ENCODE results near the gene ZNF474.

DNA sequence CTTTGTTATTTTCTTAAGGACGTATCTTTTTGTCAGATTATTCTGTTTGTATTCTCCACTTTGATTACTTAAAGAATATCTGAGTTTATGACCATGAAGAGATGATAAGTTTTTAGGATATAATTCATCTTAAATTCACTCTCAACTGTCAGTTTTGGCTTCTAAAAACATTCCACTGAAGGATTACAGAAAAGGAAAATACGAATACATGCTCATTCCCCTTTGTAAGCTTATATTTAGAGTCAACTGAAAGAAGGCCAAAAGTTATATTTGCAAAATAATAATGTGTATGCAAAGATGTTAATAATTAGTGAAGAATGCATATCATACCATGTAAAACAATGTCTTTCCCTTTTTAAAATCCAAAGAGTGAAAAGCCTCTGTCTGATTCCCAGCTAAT lies 52.5 kb downstream of the ZNF474 start:
- TF ChIP-seq, protein P1, sequence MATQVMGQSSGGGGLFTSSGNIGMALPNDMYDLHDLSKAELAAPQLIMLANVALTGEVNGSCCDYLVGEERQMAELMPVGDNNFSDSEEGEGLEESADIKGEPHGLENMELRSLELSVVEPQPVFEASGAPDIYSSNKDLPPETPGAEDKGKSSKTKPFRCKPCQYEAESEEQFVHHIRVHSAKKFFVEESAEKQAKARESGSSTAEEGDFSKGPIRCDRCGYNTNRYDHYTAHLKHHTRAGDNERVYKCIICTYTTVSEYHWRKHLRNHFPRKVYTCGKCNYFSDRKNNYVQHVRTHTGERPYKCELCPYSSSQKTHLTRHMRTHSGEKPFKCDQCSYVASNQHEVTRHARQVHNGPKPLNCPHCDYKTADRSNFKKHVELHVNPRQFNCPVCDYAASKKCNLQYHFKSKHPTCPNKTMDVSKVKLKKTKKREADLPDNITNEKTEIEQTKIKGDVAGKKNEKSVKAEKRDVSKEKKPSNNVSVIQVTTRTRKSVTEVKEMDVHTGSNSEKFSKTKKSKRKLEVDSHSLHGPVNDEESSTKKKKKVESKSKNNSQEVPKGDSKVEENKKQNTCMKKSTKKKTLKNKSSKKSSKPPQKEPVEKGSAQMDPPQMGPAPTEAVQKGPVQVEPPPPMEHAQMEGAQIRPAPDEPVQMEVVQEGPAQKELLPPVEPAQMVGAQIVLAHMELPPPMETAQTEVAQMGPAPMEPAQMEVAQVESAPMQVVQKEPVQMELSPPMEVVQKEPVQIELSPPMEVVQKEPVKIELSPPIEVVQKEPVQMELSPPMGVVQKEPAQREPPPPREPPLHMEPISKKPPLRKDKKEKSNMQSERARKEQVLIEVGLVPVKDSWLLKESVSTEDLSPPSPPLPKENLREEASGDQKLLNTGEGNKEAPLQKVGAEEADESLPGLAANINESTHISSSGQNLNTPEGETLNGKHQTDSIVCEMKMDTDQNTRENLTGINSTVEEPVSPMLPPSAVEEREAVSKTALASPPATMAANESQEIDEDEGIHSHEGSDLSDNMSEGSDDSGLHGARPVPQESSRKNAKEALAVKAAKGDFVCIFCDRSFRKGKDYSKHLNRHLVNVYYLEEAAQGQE (IDR thresholded peaks at IDR 0.05; ENCODE audit: insufficient replicate concordance, low read depth): no peak
- TF ChIP-seq, protein P2, sequence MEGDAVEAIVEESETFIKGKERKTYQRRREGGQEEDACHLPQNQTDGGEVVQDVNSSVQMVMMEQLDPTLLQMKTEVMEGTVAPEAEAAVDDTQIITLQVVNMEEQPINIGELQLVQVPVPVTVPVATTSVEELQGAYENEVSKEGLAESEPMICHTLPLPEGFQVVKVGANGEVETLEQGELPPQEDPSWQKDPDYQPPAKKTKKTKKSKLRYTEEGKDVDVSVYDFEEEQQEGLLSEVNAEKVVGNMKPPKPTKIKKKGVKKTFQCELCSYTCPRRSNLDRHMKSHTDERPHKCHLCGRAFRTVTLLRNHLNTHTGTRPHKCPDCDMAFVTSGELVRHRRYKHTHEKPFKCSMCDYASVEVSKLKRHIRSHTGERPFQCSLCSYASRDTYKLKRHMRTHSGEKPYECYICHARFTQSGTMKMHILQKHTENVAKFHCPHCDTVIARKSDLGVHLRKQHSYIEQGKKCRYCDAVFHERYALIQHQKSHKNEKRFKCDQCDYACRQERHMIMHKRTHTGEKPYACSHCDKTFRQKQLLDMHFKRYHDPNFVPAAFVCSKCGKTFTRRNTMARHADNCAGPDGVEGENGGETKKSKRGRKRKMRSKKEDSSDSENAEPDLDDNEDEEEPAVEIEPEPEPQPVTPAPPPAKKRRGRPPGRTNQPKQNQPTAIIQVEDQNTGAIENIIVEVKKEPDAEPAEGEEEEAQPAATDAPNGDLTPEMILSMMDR (IDR thresholded peaks at IDR 0.05; ENCODE audit: insufficient read depth, low read length): no peak
- TF ChIP-seq SPI1 (IDR thresholded peaks at IDR 0.05; ENCODE audit: borderline replicate concordance, low read depth) (no peak), GABPA (IDR thresholded peaks at IDR 0.05; ENCODE audit: low read depth) (no peak)
